ENCODE data around the gene CAMK4.

- TF ChIP-seq CTCF (IDR thresholded peaks at IDR 0.05 in 2 of 3, conservative IDR thresholded peaks at IDR 0.05 in 1 of 3; ENCODE audit: borderline replicate concordance in 1 of 3, insufficient read depth in 1 of 3, low read depth in 2 of 3, low read length in 2 of 3) = no peak
- no peak for TF ChIP-seq EZH2 (IDR thresholded peaks at IDR 0.05)
- no peak for TF ChIP-seq CEBPB (IDR thresholded peaks at IDR 0.05; ENCODE audit: low read depth)
- TF ChIP-seq EZH2phosphoT487 (IDR thresholded peaks at IDR 0.05; ENCODE audit: borderline replicate concordance) = no peak
- TF ChIP-seq POLR2A (IDR thresholded peaks at IDR 0.05; ENCODE audit: borderline replicate concordance, extremely low read depth, insufficient read depth, insufficient read length) = no peak
- no peak for TF ChIP-seq SRF (IDR thresholded peaks at IDR 0.05; ENCODE audit: low read depth)
- TF ChIP-seq JUND (IDR thresholded peaks at IDR 0.05) = no peak
- TF ChIP-seq MAX (IDR thresholded peaks at IDR 0.05) = no peak
- no peak for TF ChIP-seq SIN3A (IDR thresholded peaks at IDR 0.05; ENCODE audit: low read depth)
- TF ChIP-seq EGR1 (IDR thresholded peaks at IDR 0.05; ENCODE audit: low read depth) = no peak
These were observed 173.8 kb downstream of the CAMK4 start for GRCh38 chr5:111398013-111398412.

Data from HCT116 (cell line).